SU-DHL-6 (cell line): ENCODE measurements around the gene AP2M1.

Experiments used
- CTCF ChIP-seq: fragments of 200-600 bp; sonication (generic); IDR thresholded peaks from one replicate; pipeline ENCODE4 v1.5.1; 2017; ENCODE audit warnings: antibody characterized with exemption, mild to moderate bottlenecking, low read length, moderate library complexity; ENCODE audit not compliant: insufficient read depth, poor library complexity, severe bottlenecking
- EZH2phosphoT487 ChIP-seq: fragments of 200-600 bp; sonication (generic), shearing (Covaris generic); conservative IDR thresholded peaks from 2 replicates; pipeline ENCODE4 v1.6.1; 2018; ENCODE audit warnings: mild to moderate bottlenecking, antibody characterized with exemption, low read length, moderate library complexity, mixed read lengths

DNA sequence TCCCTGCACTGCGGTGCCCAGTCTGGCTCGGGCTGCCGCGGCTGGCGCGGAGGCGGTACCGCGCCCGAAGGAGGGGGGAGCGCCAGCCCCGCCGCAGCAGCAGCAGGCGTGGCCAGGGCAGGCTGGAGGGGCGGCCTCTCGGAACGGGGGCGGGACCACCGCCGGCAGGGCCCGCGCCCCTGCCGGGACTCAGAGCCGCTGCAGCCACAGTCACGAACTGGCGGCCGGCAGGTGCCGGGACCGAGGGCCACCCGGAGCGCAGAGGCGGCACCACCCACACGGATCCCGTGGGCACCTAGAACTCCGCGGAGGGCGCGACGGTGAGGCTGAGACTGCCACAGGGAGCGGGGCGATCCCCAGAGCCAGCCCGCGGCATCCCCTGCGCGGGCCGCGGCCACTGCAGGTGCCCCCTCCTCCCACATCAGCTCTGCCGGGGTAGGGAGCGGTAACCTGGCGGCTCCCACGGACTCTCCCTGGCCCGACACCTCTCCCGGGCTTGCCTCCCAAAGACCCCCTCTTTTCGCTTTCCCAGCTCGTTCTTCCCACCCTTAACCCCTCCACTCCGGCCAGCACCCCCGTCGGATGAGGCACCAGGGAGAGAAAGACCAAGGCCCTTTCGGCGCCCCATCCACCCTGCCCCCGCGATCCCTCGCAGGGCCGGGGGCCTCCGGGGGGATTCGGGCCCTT is 54.9 kb downstream of the AP2M1 start, which contains the start of gene VWA5B2:
- TF ChIP-seq CTCF (no peak), EZH2phosphoT487 (no peak)
